Neural cell (in vitro differentiated cells): ENCODE measurements around the gene ARFGEF3. TPM values are rescaled to one million over a fixed set of nuclear protein-coding genes. Genes with fewer than 3 reads are reported as not detected.

Experiments used
- H2AFZ ChIP-seq: fragments of 200-600, 300-800 bp; sonication (generic), shearing (Covaris generic); 2 replicates; pipeline ENCODE4 v1.6.0; 2014; ENCODE audit warnings: low read depth, mild to moderate bottlenecking, antibody characterized with exemption, low read length, moderate library complexity
- H3F3A ChIP-seq: fragments of 200-600 bp; shearing (Covaris generic); 2 replicates; pipeline ENCODE4 v1.6.1; 2016; ENCODE audit warnings: mild to moderate bottlenecking, moderate library complexity, mixed read lengths, antibody characterized with exemption, low read length; ENCODE audit not compliant: insufficient read depth, poor library complexity, severe bottlenecking
- H3K27ac ChIP-seq: fragments of 200-600, 300-800 bp; sonication (generic), shearing (Covaris generic); 2 replicates; pipeline ENCODE4 v1.5.1; 2014; ENCODE audit warnings: mild to moderate bottlenecking, low read length, moderate library complexity
- H3K27me3 ChIP-seq: fragments of 300-800, 200-600 bp; sonication (generic), shearing (Covaris generic); 2 replicates; pipeline ENCODE4 v1.6.0; 2014; ENCODE audit warnings: mild to moderate bottlenecking, low read depth, low read length, moderate library complexity; ENCODE audit not compliant: insufficient read depth
- H3K36me3 ChIP-seq: fragments of 300-800, 200-600 bp; sonication (generic), shearing (Covaris generic); 2 replicates; pipeline ENCODE4 v1.5.1; 2014; ENCODE audit warnings: mild to moderate bottlenecking, antibody characterized with exemption, low read length, moderate library complexity; ENCODE audit not compliant: insufficient read depth
- H3K4me2 ChIP-seq: fragments of 300-800, 200-600 bp; sonication (generic), shearing (Covaris generic); 2 replicates; pipeline ENCODE4 v1.6.0; 2014; ENCODE audit warnings: mild to moderate bottlenecking, low read length
- H3K4me3 ChIP-seq: fragments of 300-800, 200-600 bp; sonication (generic), shearing (Covaris generic); 2 replicates; pipeline ENCODE4 v1.5.1; 2014; ENCODE audit warnings: mild to moderate bottlenecking, low read length, moderate library complexity
- H3K79me2 ChIP-seq: fragments of 200-600 bp; shearing (Covaris generic); replicated peaks from 2 replicates; pipeline ENCODE4 v1.6.0; 2014; ENCODE audit warnings: mild to moderate bottlenecking, low read length, moderate library complexity; ENCODE audit not compliant: insufficient read depth
- H3K9ac ChIP-seq: fragments of 300-800, 200-600 bp; sonication (generic), shearing (Covaris generic); 2 replicates; pipeline ENCODE4 v1.6.1; 2016; ENCODE audit warnings: mild to moderate bottlenecking, low read length, mixed read lengths
- H3K9me2 ChIP-seq: fragments of 200-600 bp; shearing (Covaris generic); 2 replicates; pipeline ENCODE4 v1.6.1; 2016; ENCODE audit warnings: mild to moderate bottlenecking, low read length, mixed read lengths; ENCODE audit not compliant: insufficient read depth
- H3K9me3 ChIP-seq: fragments of 200-600, 300-800 bp; sonication (generic), shearing (Covaris generic); 2 replicates; pipeline ENCODE4 v1.6.1; 2016; ENCODE audit warnings: mild to moderate bottlenecking, mixed run types, low read length, moderate library complexity, mixed read lengths
- H4K20me1 ChIP-seq: fragments of 200-600 bp; shearing (Covaris generic); 2 replicates; pipeline ENCODE4 v1.6.1; 2016; ENCODE audit warnings: mild to moderate bottlenecking, mixed run types; ENCODE audit not compliant: insufficient read depth
- EZH2 ChIP-seq: fragments of 200-600, 300-800 bp; shearing (Covaris generic), sonication (generic); IDR thresholded peaks from 2 replicates; pipeline ENCODE4 v1.6.1; 2014; ENCODE audit warnings: antibody characterized with exemption, low read length, borderline replicate concordance, mild to moderate bottlenecking; ENCODE audit not compliant: insufficient read depth, poor library complexity, severe bottlenecking
- MXI1 ChIP-seq: fragments of 450-650 bp; conservative IDR thresholded peaks from 2 replicates; pipeline ENCODE4 v1.6.1; 2014; ENCODE audit warnings: antibody characterized with exemption, mild to moderate bottlenecking; ENCODE audit not compliant: poor library complexity, severe bottlenecking
- TAF1 ChIP-seq: IDR thresholded peaks from 2 replicates; pipeline ENCODE4 v1.6.1; 2012; ENCODE audit warnings: low read depth
- polyA plus RNA-seq: library from polyadenylated mRNA; depleted of rRNA; stranded (reverse); fragments of >200 nt; gene quantifications from 2 replicates; pipeline ENCODE4 v1.2.3, GENCODE V29; 2014
- small RNA-seq, 3 experiments: library from RNA; depleted of rRNA; stranded (forward); fragments of <200 nt; gene quantifications; one replicate each; pipeline ENCODE3, GENCODE V24; 2012
- TF ChIP-seq, protein P1 (sequence below): IDR thresholded peaks from 2 replicates; pipeline ENCODE4 v1.6.1; 2012; ENCODE audit warnings: borderline replicate concordance

Gene ARFGEF3
- polyA plus RNA-seq, 1 donor from 2014 or later = 4.6 TPM

DNA sequence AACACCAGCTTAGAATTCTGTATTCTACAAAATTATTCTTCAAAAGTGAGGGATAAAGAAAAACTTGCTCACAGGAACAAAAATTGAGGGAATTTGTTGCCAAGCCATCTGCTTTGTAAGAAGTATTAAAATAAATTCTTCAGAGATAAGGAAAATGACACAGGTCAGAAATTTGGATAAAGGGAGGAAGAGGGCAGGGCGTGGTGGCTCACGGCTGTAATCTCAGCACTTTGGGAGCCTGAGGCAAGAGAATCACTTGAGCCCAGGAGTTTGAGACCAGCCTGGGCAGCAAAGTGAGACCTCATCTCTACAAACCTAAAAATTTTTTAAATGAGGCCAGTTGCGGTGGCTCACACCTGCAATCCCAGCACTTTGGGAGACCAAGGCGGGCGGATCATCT, 227.8 kb downstream of the ARFGEF3 start:
- H3K9ac ChIP-seq = no peak overlapping the region
- H3K79me2 ChIP-seq = no peaks in the 10 kb centered on the region
- no peaks in the 10 kb centered on the region for H3K27me3 ChIP-seq
- no peaks in the 10 kb centered on the region for H3K9me3 ChIP-seq
- H3K9me2 ChIP-seq = no peaks in the 10 kb centered on the region
- no peaks in the 10 kb centered on the region for H4K20me1 ChIP-seq
- H3K4me3 ChIP-seq = no peak overlapping the region
- TF ChIP-seq TAF1 = no peak
- no peak for TF ChIP-seq MXI1
- TF ChIP-seq EZH2 = no peak
- TF ChIP-seq, protein P1, sequence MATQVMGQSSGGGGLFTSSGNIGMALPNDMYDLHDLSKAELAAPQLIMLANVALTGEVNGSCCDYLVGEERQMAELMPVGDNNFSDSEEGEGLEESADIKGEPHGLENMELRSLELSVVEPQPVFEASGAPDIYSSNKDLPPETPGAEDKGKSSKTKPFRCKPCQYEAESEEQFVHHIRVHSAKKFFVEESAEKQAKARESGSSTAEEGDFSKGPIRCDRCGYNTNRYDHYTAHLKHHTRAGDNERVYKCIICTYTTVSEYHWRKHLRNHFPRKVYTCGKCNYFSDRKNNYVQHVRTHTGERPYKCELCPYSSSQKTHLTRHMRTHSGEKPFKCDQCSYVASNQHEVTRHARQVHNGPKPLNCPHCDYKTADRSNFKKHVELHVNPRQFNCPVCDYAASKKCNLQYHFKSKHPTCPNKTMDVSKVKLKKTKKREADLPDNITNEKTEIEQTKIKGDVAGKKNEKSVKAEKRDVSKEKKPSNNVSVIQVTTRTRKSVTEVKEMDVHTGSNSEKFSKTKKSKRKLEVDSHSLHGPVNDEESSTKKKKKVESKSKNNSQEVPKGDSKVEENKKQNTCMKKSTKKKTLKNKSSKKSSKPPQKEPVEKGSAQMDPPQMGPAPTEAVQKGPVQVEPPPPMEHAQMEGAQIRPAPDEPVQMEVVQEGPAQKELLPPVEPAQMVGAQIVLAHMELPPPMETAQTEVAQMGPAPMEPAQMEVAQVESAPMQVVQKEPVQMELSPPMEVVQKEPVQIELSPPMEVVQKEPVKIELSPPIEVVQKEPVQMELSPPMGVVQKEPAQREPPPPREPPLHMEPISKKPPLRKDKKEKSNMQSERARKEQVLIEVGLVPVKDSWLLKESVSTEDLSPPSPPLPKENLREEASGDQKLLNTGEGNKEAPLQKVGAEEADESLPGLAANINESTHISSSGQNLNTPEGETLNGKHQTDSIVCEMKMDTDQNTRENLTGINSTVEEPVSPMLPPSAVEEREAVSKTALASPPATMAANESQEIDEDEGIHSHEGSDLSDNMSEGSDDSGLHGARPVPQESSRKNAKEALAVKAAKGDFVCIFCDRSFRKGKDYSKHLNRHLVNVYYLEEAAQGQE = no peak
- no peak overlapping the region for H3K27ac ChIP-seq
- H3K4me2 ChIP-seq = no peak overlapping the region
- H3K36me3 ChIP-seq = no peaks in the 10 kb centered on the region
- no peak overlapping the region for H2AFZ ChIP-seq
- H3F3A ChIP-seq = no peaks in the 10 kb centered on the region

Small RNA genes lying within 50 kb of the gene (small RNA-seq; reads per million reads assigned to genes)
- 0 reads per million in 3 experiments for gene AL031003.1

Other genes starting within 250 kb of the ARFGEF3 start
- 0.79 and 2.0 TPM in 2 replicates for gene PERP, start 54.5 kb upstream of the ARFGEF3 start, polyA plus RNA-seq
- not detected in 2 replicates for gene PBOV1, start 56.6 kb downstream of the ARFGEF3 start, polyA plus RNA-seq
- gene SMIM28, start 216.0 kb downstream of the ARFGEF3 start, polyA plus RNA-seq = not detected in 2 replicates
- gene HEBP2, start 242.3 kb downstream of the ARFGEF3 start, polyA plus RNA-seq = 1.4 and 3.0 TPM in 2 replicates